HEK293 (cell line): ENCODE results near the gene GP1BB.

Experiments used
- REPIN1 ChIP-seq: fragments of 450-650 bp; formaldehyde crosslinking; IDR thresholded peaks from 2 replicates; pipeline ENCODE4 v1.5.1; 2017; ENCODE audit warnings: missing biosample characterization, missing genetic modification characterization, low read depth
- WT1 ChIP-seq: fragments of 450-650 bp; formaldehyde crosslinking; IDR thresholded peaks from 2 replicates; pipeline ENCODE4 v1.5.1; 2016; ENCODE audit warnings: missing biosample characterization, missing genetic modification characterization
- ZBTB7A ChIP-seq: fragments of 450-650 bp; formaldehyde crosslinking; IDR thresholded peaks from 2 replicates; pipeline ENCODE4 v1.5.1; 2016; ENCODE audit warnings: low read depth, missing biosample characterization, missing genetic modification characterization
- ZEB2 ChIP-seq: fragments of 450-650 bp; formaldehyde crosslinking; IDR thresholded peaks from 2 replicates; pipeline ENCODE4 v1.5.1; 2016; ENCODE audit warnings: missing biosample characterization, missing genetic modification characterization
- ZFP37 ChIP-seq: fragments of 450-650 bp; formaldehyde crosslinking; IDR thresholded peaks from 2 replicates; pipeline ENCODE4 v1.5.1; 2016; ENCODE audit warnings: missing biosample characterization, missing genetic modification characterization
- ZNF112 ChIP-seq: fragments of 450-650 bp; formaldehyde crosslinking; IDR thresholded peaks from 2 replicates; pipeline ENCODE4 v1.5.0; 2017; ENCODE audit warnings: missing biosample characterization, missing genetic modification characterization
- ZNF133 ChIP-seq: fragments of 450-650 bp; formaldehyde crosslinking; IDR thresholded peaks from 2 replicates; pipeline ENCODE4 v1.5.1; 2016; ENCODE audit warnings: missing biosample characterization, missing genetic modification characterization
- ZNF274 ChIP-seq, 2 experiments: fragments of 200-500 bp in 1 of 2; fragments of 450-650 bp in 1 of 2; sonication (Bioruptor generic) in 1 of 2; formaldehyde crosslinking in 1 of 2; IDR thresholded peaks; 2 replicates each; pipeline versions ENCODE4 v1.5.1 to v1.6.1; 2014 to 2016; ENCODE audit warnings: borderline replicate concordance in 1 of 2, inconsistent platforms in 1 of 2, low read length in 1 of 2, missing biosample characterization in 1 of 2, missing genetic modification characterization in 1 of 2
- ZNF830 ChIP-seq: fragments of 450-650 bp; IDR thresholded peaks from 2 replicates; pipeline ENCODE4 v1.5.0; 2018; ENCODE audit warnings: missing biosample characterization, missing genetic modification characterization, low read depth, mild to moderate bottlenecking, moderate library complexity
- TF ChIP-seq, protein P1 (sequence below): fragments of 450-650 bp; formaldehyde crosslinking; IDR thresholded peaks from 2 replicates; pipeline ENCODE4 v1.5.1; 2016; ENCODE audit warnings: missing biosample characterization, missing genetic modification characterization
- TF ChIP-seq, protein P2 (sequence below): fragments of 450-650 bp; formaldehyde crosslinking; IDR thresholded peaks from 2 replicates; pipeline ENCODE4 v1.5.1; 2016; ENCODE audit warnings: missing biosample characterization, missing genetic modification characterization
- TF ChIP-seq, protein P3 (sequence below): fragments of 450-650 bp; formaldehyde crosslinking; IDR thresholded peaks from 2 replicates; pipeline ENCODE4 v1.5.1; 2016; ENCODE audit warnings: missing biosample characterization, missing genetic modification characterization

DNA sequence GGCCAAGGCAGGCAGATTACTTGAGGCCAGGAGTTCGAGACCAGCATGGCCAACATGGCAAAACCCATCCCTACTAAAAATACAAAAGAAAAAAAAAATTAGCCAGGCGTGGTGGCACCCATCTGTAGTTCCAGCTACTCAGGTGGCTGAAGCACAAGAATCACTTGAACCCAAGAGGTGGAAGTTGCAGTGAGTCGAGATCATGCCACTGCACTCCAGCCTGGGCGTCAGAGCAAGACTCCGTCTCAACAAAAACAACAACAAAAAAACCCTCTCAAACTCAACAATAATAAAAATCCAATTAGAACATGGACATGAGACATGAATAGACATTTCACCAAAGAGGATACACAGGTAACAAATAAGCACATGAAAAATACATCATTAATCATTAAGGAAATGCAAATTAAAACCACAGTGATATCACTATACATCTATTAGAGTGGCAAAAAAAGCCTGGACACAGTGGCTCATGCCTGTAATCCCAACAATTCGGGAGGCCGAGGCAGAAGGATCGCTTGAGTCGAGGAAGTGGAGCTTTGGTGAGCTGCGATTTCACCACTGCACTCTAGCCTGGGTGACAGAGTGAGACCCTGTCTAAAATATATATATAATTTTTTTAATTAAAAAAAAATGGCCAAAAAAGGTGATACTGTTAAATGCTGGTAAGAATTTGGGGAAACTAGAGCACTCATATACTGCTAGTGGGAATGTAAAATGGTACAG, 21.8 kb upstream of the GP1BB start:
- TF ChIP-seq ZBTB7A (tag by site-specific recombination) (no peak), ZEB2 (no peak), ZNF274 (IDR thresholded peaks at IDR 0.05; ENCODE audit: low read length) (no peak), ZNF274 (tag by site-specific recombination; IDR thresholded peaks at IDR 0.05; ENCODE audit: borderline replicate concordance) (no peak), REPIN1 (tag by site-specific recombination) (no peak), ZNF112 (tag by site-specific recombination) (no peak), ZNF830 (tag by site-specific recombination) (no peak), WT1 (tag by site-specific recombination) (no peak), ZNF133 (no peak), ZFP37 (no peak)
- TF ChIP-seq, protein P1, sequence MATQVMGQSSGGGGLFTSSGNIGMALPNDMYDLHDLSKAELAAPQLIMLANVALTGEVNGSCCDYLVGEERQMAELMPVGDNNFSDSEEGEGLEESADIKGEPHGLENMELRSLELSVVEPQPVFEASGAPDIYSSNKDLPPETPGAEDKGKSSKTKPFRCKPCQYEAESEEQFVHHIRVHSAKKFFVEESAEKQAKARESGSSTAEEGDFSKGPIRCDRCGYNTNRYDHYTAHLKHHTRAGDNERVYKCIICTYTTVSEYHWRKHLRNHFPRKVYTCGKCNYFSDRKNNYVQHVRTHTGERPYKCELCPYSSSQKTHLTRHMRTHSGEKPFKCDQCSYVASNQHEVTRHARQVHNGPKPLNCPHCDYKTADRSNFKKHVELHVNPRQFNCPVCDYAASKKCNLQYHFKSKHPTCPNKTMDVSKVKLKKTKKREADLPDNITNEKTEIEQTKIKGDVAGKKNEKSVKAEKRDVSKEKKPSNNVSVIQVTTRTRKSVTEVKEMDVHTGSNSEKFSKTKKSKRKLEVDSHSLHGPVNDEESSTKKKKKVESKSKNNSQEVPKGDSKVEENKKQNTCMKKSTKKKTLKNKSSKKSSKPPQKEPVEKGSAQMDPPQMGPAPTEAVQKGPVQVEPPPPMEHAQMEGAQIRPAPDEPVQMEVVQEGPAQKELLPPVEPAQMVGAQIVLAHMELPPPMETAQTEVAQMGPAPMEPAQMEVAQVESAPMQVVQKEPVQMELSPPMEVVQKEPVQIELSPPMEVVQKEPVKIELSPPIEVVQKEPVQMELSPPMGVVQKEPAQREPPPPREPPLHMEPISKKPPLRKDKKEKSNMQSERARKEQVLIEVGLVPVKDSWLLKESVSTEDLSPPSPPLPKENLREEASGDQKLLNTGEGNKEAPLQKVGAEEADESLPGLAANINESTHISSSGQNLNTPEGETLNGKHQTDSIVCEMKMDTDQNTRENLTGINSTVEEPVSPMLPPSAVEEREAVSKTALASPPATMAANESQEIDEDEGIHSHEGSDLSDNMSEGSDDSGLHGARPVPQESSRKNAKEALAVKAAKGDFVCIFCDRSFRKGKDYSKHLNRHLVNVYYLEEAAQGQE (tag by site-specific recombination) = no peak
- TF ChIP-seq, protein P2, sequence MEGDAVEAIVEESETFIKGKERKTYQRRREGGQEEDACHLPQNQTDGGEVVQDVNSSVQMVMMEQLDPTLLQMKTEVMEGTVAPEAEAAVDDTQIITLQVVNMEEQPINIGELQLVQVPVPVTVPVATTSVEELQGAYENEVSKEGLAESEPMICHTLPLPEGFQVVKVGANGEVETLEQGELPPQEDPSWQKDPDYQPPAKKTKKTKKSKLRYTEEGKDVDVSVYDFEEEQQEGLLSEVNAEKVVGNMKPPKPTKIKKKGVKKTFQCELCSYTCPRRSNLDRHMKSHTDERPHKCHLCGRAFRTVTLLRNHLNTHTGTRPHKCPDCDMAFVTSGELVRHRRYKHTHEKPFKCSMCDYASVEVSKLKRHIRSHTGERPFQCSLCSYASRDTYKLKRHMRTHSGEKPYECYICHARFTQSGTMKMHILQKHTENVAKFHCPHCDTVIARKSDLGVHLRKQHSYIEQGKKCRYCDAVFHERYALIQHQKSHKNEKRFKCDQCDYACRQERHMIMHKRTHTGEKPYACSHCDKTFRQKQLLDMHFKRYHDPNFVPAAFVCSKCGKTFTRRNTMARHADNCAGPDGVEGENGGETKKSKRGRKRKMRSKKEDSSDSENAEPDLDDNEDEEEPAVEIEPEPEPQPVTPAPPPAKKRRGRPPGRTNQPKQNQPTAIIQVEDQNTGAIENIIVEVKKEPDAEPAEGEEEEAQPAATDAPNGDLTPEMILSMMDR (tag by site-specific recombination) = no peak
- TF ChIP-seq, protein P3, sequence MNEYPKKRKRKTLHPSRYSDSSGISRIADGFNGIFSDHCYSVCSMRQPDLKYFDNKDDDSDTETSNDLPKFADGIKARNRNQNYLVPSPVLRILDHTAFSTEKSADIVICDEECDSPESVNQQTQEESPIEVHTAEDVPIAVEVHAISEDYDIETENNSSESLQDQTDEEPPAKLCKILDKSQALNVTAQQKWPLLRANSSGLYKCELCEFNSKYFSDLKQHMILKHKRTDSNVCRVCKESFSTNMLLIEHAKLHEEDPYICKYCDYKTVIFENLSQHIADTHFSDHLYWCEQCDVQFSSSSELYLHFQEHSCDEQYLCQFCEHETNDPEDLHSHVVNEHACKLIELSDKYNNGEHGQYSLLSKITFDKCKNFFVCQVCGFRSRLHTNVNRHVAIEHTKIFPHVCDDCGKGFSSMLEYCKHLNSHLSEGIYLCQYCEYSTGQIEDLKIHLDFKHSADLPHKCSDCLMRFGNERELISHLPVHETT (tag by site-specific recombination) = no peak
